Neural crest cell (in vitro differentiated cells): ENCODE results near the gene EML5. TPM values are rescaled to one million over a fixed set of nuclear protein-coding genes. Genes with fewer than 3 reads are reported as not detected.

ENCODE experiments used
- DNase-seq: peaks from one replicate; pipeline ENCODE4 v3.0.0; 2021; ENCODE audit warnings: low read depth, mixed read lengths, low spot score
- H3K27ac Mint-ChIP-seq: one replicate; pipeline ENCODE4 v1.8.0; 2021; ENCODE audit warnings: mild to moderate bottlenecking, mixed read lengths; ENCODE audit not compliant: unreplicated experiment
- H3K27me3 Mint-ChIP-seq: 2 replicates; pipeline ENCODE4 v1.8.0; 2021; ENCODE audit warnings: low read depth, mild to moderate bottlenecking, mixed read lengths
- H3K36me3 Mint-ChIP-seq: 2 replicates; pipeline ENCODE4 v1.8.0; 2021; ENCODE audit warnings: low read depth, mild to moderate bottlenecking, mixed read lengths
- H3K4me1 Mint-ChIP-seq: 2 replicates; pipeline ENCODE4 v1.8.0; 2021; ENCODE audit warnings: mixed read lengths
- H3K4me3 Mint-ChIP-seq: one replicate; pipeline ENCODE4 v1.8.0; 2021; ENCODE audit warnings: mild to moderate bottlenecking, mixed read lengths
- H3K9me3 Mint-ChIP-seq: 2 replicates; pipeline ENCODE4 v1.8.0; 2021; ENCODE audit warnings: mixed read lengths
- CTCF ChIP-seq: fragments of 200-600 bp; sonication (generic); conservative IDR thresholded peaks from 2 replicates; pipeline ENCODE4 v1.5.0; 2021; ENCODE audit warnings: antibody characterized with exemption, mild to moderate bottlenecking
- total RNA-seq: library from RNA; stranded (reverse); gene quantifications from 2 replicates; pipeline ENCODE4 v1.2.1, GENCODE V29; 2021

Gene EML5
- total RNA-seq, 1 donor from 2014 or later: 1.3 TPM

- DNase-seq: no peak
- H3K4me3 Mint-ChIP-seq: no peak overlapping the region
- no peaks in the 10 kb centered on the region for H3K9me3 Mint-ChIP-seq
- H3K36me3 Mint-ChIP-seq: peaks cover 35% of the 10 kb centered on the region
- H3K4me1 Mint-ChIP-seq: no peaks in the 10 kb centered on the region
- H3K27me3 Mint-ChIP-seq: no peaks in the 10 kb centered on the region
- no peak for TF ChIP-seq CTCF
- H3K27ac Mint-ChIP-seq: no peak overlapping the region
Measured at GRCh38 chr14:88612981-88613380, 179.8 kb downstream of the EML5 start.

GRCh38 chr14:88611878-88612277 lies 180.9 kb downstream of the EML5 start:
- peaks cover 42% of the 10 kb centered on the region for H3K36me3 Mint-ChIP-seq

GRCh38 chr14:88607829-88608228 lies 184.9 kb downstream of the EML5 start:
- Mint-ChIP-seq H3K27ac (no peak overlapping the region), H3K36me3 (peaks cover 42% of the 10 kb centered on the region), H3K9me3 (no peaks in the 10 kb centered on the region), H3K4me3 (no peak overlapping the region), H3K4me1 (no peaks in the 10 kb centered on the region), H3K27me3 (no peaks in the 10 kb centered on the region)
- TF ChIP-seq CTCF: no peak
- DNase-seq: no peak

More at GRCh38 chr14:88611878-88612277, 180.9 kb downstream of the EML5 start:
- no peak overlapping the region for H3K27ac Mint-ChIP-seq
- TF ChIP-seq CTCF: no peak
- H3K4me3 Mint-ChIP-seq: no peak overlapping the region
- H3K9me3 Mint-ChIP-seq: no peaks in the 10 kb centered on the region
- no peaks in the 10 kb centered on the region for H3K4me1 Mint-ChIP-seq
- no peaks in the 10 kb centered on the region for H3K27me3 Mint-ChIP-seq
- no peak for DNase-seq

GRCh38 chr14:88605594-88605993 lies 187.2 kb downstream of the EML5 start:
- H3K4me1 Mint-ChIP-seq: no peaks in the 10 kb centered on the region
- no peaks in the 10 kb centered on the region for H3K9me3 Mint-ChIP-seq
- H3K27ac Mint-ChIP-seq: no peak overlapping the region
- H3K27me3 Mint-ChIP-seq: no peaks in the 10 kb centered on the region
- no peak for DNase-seq
- H3K36me3 Mint-ChIP-seq: peaks cover 39% of the 10 kb centered on the region
- H3K4me3 Mint-ChIP-seq: no peak overlapping the region
- TF ChIP-seq CTCF: no peak

- H3K27ac Mint-ChIP-seq: no peak overlapping the region
- peaks cover 31% of the 10 kb centered on the region for H3K36me3 Mint-ChIP-seq
- no peak for TF ChIP-seq CTCF
- H3K4me3 Mint-ChIP-seq: no peak overlapping the region
- DNase-seq: no peak
- H3K27me3 Mint-ChIP-seq: no peaks in the 10 kb centered on the region
- H3K4me1 Mint-ChIP-seq: no peaks in the 10 kb centered on the region
- H3K9me3 Mint-ChIP-seq: no peaks in the 10 kb centered on the region
Measured at GRCh38 chr14:88604212-88604611, 188.5 kb downstream of the EML5 start.
